ENCODE measurements around the gene DARS1. TPM values are rescaled to one million over a fixed set of nuclear protein-coding genes. Genes with fewer than 3 reads are reported as not detected.

DARS1 gene
- total and polyA plus RNA-seq, 2 of the 13 experiments (the other 11 are each of a cell fraction or from before 2014, with no cell fraction given) = 149 to 230 TPM

GRCh38 chr2:135890149-135890548 lies 95.3 kb downstream of the DARS1 start (continued):
- TF ChIP-seq ZHX2 (IDR thresholded peaks at IDR 0.05; ENCODE audit: low read depth) = no peak
- TF ChIP-seq ZHX2 (CRISPR knock-in tag; IDR thresholded peaks at IDR 0.05; ENCODE audit: borderline replicate concordance) = no peak
- TF ChIP-seq SKIL (CRISPR knock-in tag; IDR thresholded peaks at IDR 0.05; ENCODE audit: borderline replicate concordance) = no peak
- TF ChIP-seq ZNF251 (CRISPR knock-in tag; IDR thresholded peaks at IDR 0.05) = no peak
- no peak for TF ChIP-seq ZNF678 (CRISPR knock-in tag; IDR thresholded peaks at IDR 0.05)
- no peak for TF ChIP-seq ZNF503 (CRISPR knock-in tag; IDR thresholded peaks at IDR 0.05)
- no peak for TF ChIP-seq AFF4 (CRISPR knock-in tag; IDR thresholded peaks at IDR 0.05)
- no peak for TF ChIP-seq TFDP1 (CRISPR knock-in tag; IDR thresholded peaks at IDR 0.05; ENCODE audit: borderline replicate concordance)
- TF ChIP-seq KMT2A (CRISPR knock-in tag; IDR thresholded peaks at IDR 0.05) = no peak
- TF ChIP-seq, protein P1, sequence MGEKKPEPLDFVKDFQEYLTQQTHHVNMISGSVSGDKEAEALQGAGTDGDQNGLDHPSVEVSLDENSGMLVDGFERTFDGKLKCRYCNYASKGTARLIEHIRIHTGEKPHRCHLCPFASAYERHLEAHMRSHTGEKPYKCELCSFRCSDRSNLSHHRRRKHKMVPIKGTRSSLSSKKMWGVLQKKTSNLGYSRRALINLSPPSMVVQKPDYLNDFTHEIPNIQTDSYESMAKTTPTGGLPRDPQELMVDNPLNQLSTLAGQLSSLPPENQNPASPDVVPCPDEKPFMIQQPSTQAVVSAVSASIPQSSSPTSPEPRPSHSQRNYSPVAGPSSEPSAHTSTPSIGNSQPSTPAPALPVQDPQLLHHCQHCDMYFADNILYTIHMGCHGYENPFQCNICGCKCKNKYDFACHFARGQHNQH (CRISPR knock-in tag; IDR thresholded peaks at IDR 0.05) = no peak
- TF ChIP-seq ZBTB38 (CRISPR knock-in tag; IDR thresholded peaks at IDR 0.05) = no peak
